GM10248 (cell line): Measurements from ENCODE around the gene AHCYL1.

Experiments
- CTCF ChIA-PET: fragments of 300-600 bp; sonication (Branson Sonifier 250); formaldehyde crosslinking; extraction: SDS; loops from one replicate; lab custom pipeline; 2021; ENCODE audit warnings: antibody characterized with exemption; lab: Yijun Ruan, JAX
- POLR2A ChIA-PET: fragments of 350-650 bp; sonication (Branson Sonifier 250); formaldehyde crosslinking; extraction: SDS; loops from one replicate; lab custom pipeline; 2020; ENCODE audit warnings: antibody characterized with exemption; lab: Yijun Ruan, JAX
- DNase-seq: peaks from one replicate; pipeline ENCODE4 v3.0.0; 2012; ENCODE audit errors: extremely low spot score
- TF ChIP-seq, protein P1 (sequence below): IDR thresholded peaks from 2 replicates; pipeline ENCODE4 v1.5.1; 2012; ENCODE audit warnings: mild to moderate bottlenecking, low read depth; ENCODE audit errors: extremely low read depth, missing control alignments, control extremely low read depth

The AHCYL1 gene

DNA sequence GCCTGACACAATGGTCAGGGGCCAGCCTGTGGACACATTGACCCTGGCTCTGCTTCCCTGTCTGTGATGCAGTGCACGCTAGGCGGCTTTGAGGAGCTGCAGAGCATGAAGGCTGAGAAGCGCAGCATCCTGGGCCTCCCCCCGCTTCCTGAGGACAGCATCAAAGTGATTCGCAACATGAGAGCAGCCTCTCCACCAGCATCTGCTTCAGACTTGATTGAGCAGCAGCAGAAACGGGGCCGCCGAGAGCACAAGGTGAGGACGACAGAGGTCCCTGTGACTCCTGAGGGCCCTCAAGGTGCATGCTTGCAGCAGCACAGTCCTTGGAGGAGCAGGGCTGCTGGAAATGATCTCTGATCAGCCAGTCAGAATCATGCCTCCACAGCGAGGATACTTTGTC is 58.5 kb downstream of the AHCYL1 start:
- CTCF ChIA-PET: interaction anchor here (1.5 to 22.1 kb wide), 2 partner anchors 14 to 62 kb away, joined by 3 to 387 read pairs; no protein-coding TSS in a partner anchor
- POLR2A ChIA-PET: no interaction called here
- DNase-seq: no peak
- TF ChIP-seq, protein P1, sequence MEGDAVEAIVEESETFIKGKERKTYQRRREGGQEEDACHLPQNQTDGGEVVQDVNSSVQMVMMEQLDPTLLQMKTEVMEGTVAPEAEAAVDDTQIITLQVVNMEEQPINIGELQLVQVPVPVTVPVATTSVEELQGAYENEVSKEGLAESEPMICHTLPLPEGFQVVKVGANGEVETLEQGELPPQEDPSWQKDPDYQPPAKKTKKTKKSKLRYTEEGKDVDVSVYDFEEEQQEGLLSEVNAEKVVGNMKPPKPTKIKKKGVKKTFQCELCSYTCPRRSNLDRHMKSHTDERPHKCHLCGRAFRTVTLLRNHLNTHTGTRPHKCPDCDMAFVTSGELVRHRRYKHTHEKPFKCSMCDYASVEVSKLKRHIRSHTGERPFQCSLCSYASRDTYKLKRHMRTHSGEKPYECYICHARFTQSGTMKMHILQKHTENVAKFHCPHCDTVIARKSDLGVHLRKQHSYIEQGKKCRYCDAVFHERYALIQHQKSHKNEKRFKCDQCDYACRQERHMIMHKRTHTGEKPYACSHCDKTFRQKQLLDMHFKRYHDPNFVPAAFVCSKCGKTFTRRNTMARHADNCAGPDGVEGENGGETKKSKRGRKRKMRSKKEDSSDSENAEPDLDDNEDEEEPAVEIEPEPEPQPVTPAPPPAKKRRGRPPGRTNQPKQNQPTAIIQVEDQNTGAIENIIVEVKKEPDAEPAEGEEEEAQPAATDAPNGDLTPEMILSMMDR: no peak

DNA sequence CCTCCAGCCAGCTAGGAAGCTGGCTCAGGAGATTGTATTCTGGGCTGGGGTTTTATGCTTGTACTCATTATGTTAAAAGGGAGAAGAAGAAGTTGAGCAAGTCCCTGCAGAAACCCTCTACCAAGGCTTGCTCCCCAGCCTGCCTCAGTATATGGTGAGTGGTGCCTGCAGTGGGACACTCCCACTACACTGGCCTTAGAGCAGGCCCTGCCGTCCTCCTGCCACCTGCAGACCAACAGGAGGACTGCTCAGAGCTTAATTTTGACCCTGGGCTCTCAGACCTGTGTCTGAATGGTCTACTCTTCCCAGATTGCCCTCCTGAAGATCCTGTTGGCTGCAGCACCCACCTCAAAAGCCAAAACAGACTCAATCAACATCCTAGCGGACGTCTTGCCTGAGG is 62.9 kb downstream of the AHCYL1 start:
- CTCF ChIA-PET: interaction anchor here (1.2 to 22.1 kb wide), 8 partner anchors 3 to 273 kb away, joined by 3 to 387 read pairs (median 4); partner anchors contain the start of genes AHCYL1 and STRIP1
- TF ChIP-seq, protein P1: no peak
- no peak for DNase-seq
- POLR2A ChIA-PET: no interaction called here

DNA sequence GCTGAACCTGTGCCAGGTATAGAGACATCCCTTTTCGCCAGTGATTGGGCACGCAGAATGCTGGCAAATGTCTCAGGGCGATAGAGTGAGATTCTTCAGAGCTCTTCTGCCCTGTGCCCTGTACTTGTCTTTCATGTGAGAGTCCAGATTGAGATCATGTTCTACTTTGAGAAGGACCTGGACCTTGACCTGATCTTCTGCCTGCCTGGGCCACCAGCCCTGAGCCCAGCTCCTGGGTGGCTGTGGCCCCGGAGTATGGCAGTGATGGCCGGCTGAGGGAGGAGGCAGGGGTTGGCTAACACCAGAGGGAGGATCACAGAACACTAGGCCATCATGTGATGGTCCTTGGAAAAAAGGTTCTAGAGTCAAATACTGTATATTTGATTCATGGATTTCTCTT is 63.7 kb downstream of the AHCYL1 start:
- ChIA-PET CTCF (interaction anchor here (1.2 to 22.1 kb wide), 6 partner anchors 3 to 58 kb away, joined by 3 to 387 read pairs (median 4); partner anchors contain the start of gene STRIP1), POLR2A (interaction anchor here (0.7 kb wide), 1 partner anchor 9 kb away, joined by 3 read pairs; no protein-coding TSS in a partner anchor)
- no peak for DNase-seq
- TF ChIP-seq, protein P1: no peak

DNA sequence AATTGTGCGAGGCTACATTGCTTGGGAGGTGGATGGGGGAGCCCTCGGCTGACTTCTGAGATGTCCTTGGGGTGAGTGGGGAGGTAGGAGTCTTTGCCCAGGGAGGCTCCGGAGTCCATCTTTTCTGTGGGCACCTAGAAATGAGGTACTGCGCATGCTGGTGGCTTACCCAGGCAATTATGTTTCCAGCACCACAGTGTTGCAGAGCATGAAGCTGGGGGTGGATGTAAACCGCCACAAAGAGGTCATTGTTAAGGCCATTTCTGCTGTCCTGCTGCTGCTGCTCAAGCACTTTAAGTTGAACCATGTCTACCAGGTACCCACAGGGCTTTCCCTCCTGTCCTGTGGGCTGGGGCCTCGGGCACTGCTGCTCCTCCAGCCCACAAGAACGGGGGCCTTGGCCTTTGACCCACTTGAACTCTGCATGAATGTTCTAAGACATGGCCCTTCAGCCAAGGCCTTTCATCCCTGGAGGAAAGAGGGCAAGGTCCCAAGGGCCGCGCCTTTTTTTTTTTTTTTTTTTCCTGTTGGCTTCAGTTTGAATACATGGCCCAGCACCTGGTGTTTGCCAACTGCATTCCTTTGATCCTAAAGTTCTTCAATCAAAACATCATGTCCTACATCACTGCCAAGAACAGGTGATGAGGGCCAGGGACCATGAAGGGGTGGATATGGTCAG is 64.5 kb downstream of the AHCYL1 start:
- CTCF ChIA-PET: interaction anchor here (2.0 to 22.1 kb wide), 4 partner anchors 4 to 447 kb away, joined by 6 to 387 read pairs (median 198); partner anchors contain the start of genes AHCYL1 and STRIP1
- POLR2A ChIA-PET: interaction anchor here (0.7 kb wide), 1 partner anchor 9 kb away, joined by 3 read pairs; no protein-coding TSS in a partner anchor
- TF ChIP-seq, protein P1: no peak
- DNase-seq: no peak

DNA sequence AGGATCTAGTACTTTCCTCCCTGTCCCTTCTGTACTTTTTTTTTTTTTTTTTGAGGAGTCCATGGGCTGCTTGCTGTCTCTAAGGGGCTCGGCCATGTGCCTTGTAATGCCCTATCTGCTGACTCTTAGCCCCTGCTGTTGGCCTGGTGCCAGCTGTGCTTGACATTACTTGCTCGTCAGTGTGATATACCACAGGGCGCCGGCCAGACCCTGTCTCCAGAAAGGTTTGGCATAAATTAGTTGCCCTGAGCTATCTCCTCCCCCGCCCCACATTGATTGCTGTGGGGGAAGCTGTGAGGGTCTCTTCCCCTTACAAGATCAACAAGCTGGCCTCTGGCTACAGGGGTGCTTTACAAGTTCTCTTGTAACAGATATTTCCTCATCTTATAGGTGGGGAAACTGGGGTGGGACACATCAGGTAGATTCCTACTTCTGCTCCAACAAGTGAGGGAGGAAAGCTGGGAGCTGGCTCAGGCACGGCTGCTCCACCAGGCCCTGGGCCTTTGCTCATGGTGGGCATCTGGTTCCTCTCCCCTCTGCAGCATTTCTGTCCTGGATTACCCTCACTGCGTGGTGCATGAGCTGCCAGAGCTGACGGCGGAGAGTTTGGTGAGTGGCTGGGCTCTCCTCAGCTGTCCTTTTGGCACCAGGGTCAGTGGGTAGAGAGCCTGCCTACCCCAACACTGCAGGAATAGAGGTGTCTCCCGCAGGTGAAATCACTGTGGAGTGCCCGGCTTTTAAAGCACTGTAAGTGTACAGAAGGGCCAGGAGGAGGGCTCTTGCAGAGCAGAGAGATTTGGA is 65.4 kb downstream of the AHCYL1 start:
- no peak for DNase-seq
- TF ChIP-seq, protein P1: no peak
- CTCF ChIA-PET: interaction anchor here (2.0 to 22.1 kb wide), 6 partner anchors 5 to 446 kb away, joined by 6 to 387 read pairs (median 72); partner anchors contain the start of genes AHCYL1 and STRIP1
- POLR2A ChIA-PET: no interaction called here
